Progenitor cell of endocrine pancreas (in vitro differentiated cells): ENCODE data around the gene SKA2. TPM values are rescaled to one million over a fixed set of nuclear protein-coding genes. Genes with fewer than 3 reads are reported as not detected.
A peak's percentile ranks its signal among the peaks of the same experiment; 100 is the strongest.

Experiments used
- DNase-seq: peaks from one replicate; pipeline ENCODE4 v3.0.0; 2021; ENCODE audit warnings: low spot score; ENCODE audit not compliant: unreplicated experiment
- H3K27ac Mint-ChIP-seq: 2 replicates; pipeline ENCODE4 v1.8.0; 2021; ENCODE audit warnings: mild to moderate bottlenecking, moderate library complexity, mixed read lengths
- H3K27me3 Mint-ChIP-seq: 2 replicates; pipeline ENCODE4 v1.8.0; 2021; ENCODE audit warnings: mixed read lengths
- H3K36me3 Mint-ChIP-seq: 2 replicates; pipeline ENCODE4 v1.8.0; 2022; ENCODE audit warnings: mixed read lengths; ENCODE audit not compliant: insufficient read depth
- H3K4me1 Mint-ChIP-seq: 2 replicates; pipeline ENCODE4 v1.8.0; 2021; ENCODE audit warnings: low read depth, mixed read lengths
- H3K4me3 Mint-ChIP-seq: 2 replicates; pipeline ENCODE4 v1.8.0; 2021; ENCODE audit warnings: low read depth, mild to moderate bottlenecking, moderate library complexity, mixed read lengths
- H3K9me3 Mint-ChIP-seq: 2 replicates; pipeline ENCODE4 v1.8.0; 2021; ENCODE audit warnings: low read depth, mixed read lengths
- CTCF ChIP-seq: fragments of 200-600 bp; sonication (generic); IDR thresholded peaks from one replicate; pipeline ENCODE4 v1.5.0; 2021; ENCODE audit warnings: antibody characterized with exemption, mild to moderate bottlenecking; ENCODE audit not compliant: unreplicated experiment
- total RNA-seq: library from RNA; stranded (reverse); gene quantifications from 2 replicates; pipeline ENCODE4 v1.2.1, GENCODE V29; 2021

Gene SKA2
- total RNA-seq, 1 donor from 2014 or later = 61.6 TPM

GRCh38 chr17:59151591-59151990 lies 3.4 kb downstream of the SKA2 start:
- Mint-ChIP-seq H3K4me1 (peaks cover 31% of the 10 kb centered on the region), H3K4me3 (peak overlapping the region; percentile 46), H3K27ac (peak overlapping the region; percentile 59), H3K9me3 (no peaks in the 10 kb centered on the region), H3K27me3 (no peaks in the 10 kb centered on the region), H3K36me3 (no peaks in the 10 kb centered on the region)
- DNase-seq = no peak
- TF ChIP-seq CTCF = no peak

GRCh38 chr17:59151006-59151405 lies 4.0 kb downstream of the SKA2 start:
- no peak for TF ChIP-seq CTCF
- H3K9me3 Mint-ChIP-seq = no peaks in the 10 kb centered on the region
- no peak overlapping the region for H3K4me3 Mint-ChIP-seq
- peaks cover 27% of the 10 kb centered on the region for H3K4me1 Mint-ChIP-seq
- no peak overlapping the region for H3K27ac Mint-ChIP-seq
- no peak for DNase-seq
- H3K27me3 Mint-ChIP-seq = no peaks in the 10 kb centered on the region
- no peaks in the 10 kb centered on the region for H3K36me3 Mint-ChIP-seq

DNA sequence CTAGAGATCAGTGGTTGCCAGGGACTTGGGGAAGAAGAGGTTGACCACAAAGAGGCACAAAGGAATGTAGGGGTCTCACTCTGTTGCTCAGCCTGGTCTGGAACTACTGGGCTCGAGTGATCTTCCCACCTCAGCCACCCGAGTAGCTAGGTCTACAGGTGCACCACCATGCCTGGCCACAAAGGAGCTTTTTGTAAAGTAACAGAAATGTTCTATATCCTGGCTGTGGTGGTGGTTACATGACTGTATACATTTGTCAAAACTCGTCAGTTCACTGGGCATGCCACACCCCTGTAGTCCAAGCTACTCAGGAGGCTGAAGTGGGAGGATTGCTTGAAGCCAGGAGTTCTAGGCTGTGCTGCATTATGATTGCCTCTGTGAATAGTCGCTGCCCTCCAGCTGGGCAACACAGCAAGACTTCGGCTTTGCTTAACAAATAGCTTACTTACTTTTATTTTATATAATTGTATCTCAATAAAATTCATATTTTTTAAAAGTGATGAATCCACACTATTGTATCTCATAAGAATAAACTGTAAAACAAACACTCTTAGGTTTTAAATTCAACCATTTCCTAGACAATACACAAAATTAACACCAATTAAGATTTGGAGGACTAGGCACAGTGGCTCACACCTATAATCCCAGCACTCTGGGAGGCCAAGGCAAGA lies 5.0 kb downstream of the SKA2 start:
- no peak for DNase-seq
- Mint-ChIP-seq H3K4me1 (peaks cover 27% of the 10 kb centered on the region), H3K36me3 (peaks cover 4% of the 10 kb centered on the region), H3K4me3 (no peak overlapping the region), H3K9me3 (no peaks in the 10 kb centered on the region), H3K27me3 (no peaks in the 10 kb centered on the region), H3K27ac (no peak overlapping the region)
- no peak for TF ChIP-seq CTCF

GRCh38 chr17:59149051-59149450 lies 5.9 kb downstream of the SKA2 start:
- Mint-ChIP-seq H3K4me1 (peaks cover 25% of the 10 kb centered on the region), H3K9me3 (no peaks in the 10 kb centered on the region), H3K27me3 (no peaks in the 10 kb centered on the region), H3K4me3 (no peak overlapping the region), H3K36me3 (peaks cover 11% of the 10 kb centered on the region), H3K27ac (peak overlapping the region; percentile 49)
- DNase-seq = no peak
- TF ChIP-seq CTCF = no peak

- no peak overlapping the region for H3K27ac Mint-ChIP-seq
- DNase-seq = no peak
- TF ChIP-seq CTCF = no peak
- peaks cover 5% of the 10 kb centered on the region for H3K4me1 Mint-ChIP-seq
- no peaks in the 10 kb centered on the region for H3K27me3 Mint-ChIP-seq
- H3K9me3 Mint-ChIP-seq = no peaks in the 10 kb centered on the region
- H3K4me3 Mint-ChIP-seq = no peak overlapping the region
- peaks cover 12% of the 10 kb centered on the region for H3K36me3 Mint-ChIP-seq
Observed at GRCh38 chr17:59145571-59146096, 9.4 kb downstream of the SKA2 start.
